H9 (cell line): ENCODE data around the gene FAM53B. TPM values are rescaled to one million over a fixed set of nuclear protein-coding genes. Genes with fewer than 3 reads are reported as not detected.

Experiments
- DNase-seq: peaks from one replicate; pipeline ENCODE4 v3.0.0-alpha.2; 2017
- H2AFZ ChIP-seq: one replicate; pipeline ENCODE4 v1.6.1; 2013; ENCODE audit warnings: mild to moderate bottlenecking, low read length, control low read depth, moderate library complexity
- H2AK5ac ChIP-seq: 2 replicates; pipeline ENCODE4 v1.6.1; 2013; ENCODE audit warnings: low read length, control low read depth, mixed read lengths; ENCODE audit not compliant: insufficient read length
- H2BK120ac ChIP-seq: one replicate; pipeline ENCODE4 v1.6.1; 2013; ENCODE audit warnings: low read depth, mild to moderate bottlenecking, low read length, control low read depth, inconsistent platforms; ENCODE audit not compliant: poor library complexity, severe bottlenecking
- H2BK12ac ChIP-seq: 2 replicates; pipeline ENCODE4 v1.6.1; 2013; ENCODE audit warnings: low read length, control low read depth, mixed read lengths, low read depth; ENCODE audit not compliant: insufficient read length
- H2BK15ac ChIP-seq: 2 replicates; pipeline ENCODE4 v1.6.1; 2013; ENCODE audit warnings: low read depth, low read length, control low read depth
- H2BK20ac ChIP-seq: one replicate; pipeline ENCODE4 v1.6.1; 2013; ENCODE audit warnings: low read depth, mild to moderate bottlenecking, low read length, control low read depth, inconsistent platforms; ENCODE audit not compliant: poor library complexity, severe bottlenecking
- H2BK5ac ChIP-seq: 2 replicates; pipeline ENCODE4 v1.6.1; 2013; ENCODE audit warnings: low read length, control low read depth, mixed read lengths; ENCODE audit not compliant: insufficient read length
- H3K14ac ChIP-seq: 2 replicates; pipeline ENCODE4 v1.6.1; 2013; ENCODE audit warnings: low read length, control low read depth; ENCODE audit not compliant: insufficient read depth
- H3K18ac ChIP-seq: 2 replicates; pipeline ENCODE4 v1.6.1; 2013; ENCODE audit warnings: low read depth, mild to moderate bottlenecking, mixed read lengths, low read length, control low read depth; ENCODE audit not compliant: insufficient read length
- H3K23ac ChIP-seq: 2 replicates; pipeline ENCODE4 v1.6.1; 2013; ENCODE audit warnings: low read length, control low read depth, mixed read lengths, low read depth; ENCODE audit not compliant: insufficient read length
- H3K23me2 ChIP-seq: 2 replicates; pipeline ENCODE4 v1.6.1; 2013; ENCODE audit warnings: low read depth, mild to moderate bottlenecking, mixed read lengths, low read length, control low read depth; ENCODE audit not compliant: insufficient read length, poor library complexity, severe bottlenecking
- H3K27ac ChIP-seq: 2 replicates; pipeline ENCODE4 v1.5.1; 2013; ENCODE audit warnings: low read length, control low read depth, mixed read lengths, low read depth; ENCODE audit not compliant: insufficient read length
- H3K27me3 ChIP-seq: 2 replicates; pipeline ENCODE4 v1.6.1; 2013; ENCODE audit warnings: low read length, control low read depth, inconsistent platforms; ENCODE audit not compliant: insufficient read depth
- H3K4ac ChIP-seq: 2 replicates; pipeline ENCODE4 v1.6.1; 2013; ENCODE audit warnings: low read depth, mild to moderate bottlenecking, control low read depth, inconsistent platforms, low read length, moderate library complexity
- H3K4me1 ChIP-seq: 2 replicates; pipeline ENCODE4 v1.6.1; 2013; ENCODE audit warnings: low read length, control low read depth, inconsistent platforms; ENCODE audit not compliant: insufficient read depth
- H3K4me2 ChIP-seq: 2 replicates; pipeline ENCODE4 v1.6.1; 2013; ENCODE audit warnings: low read length, control low read depth, mixed read lengths; ENCODE audit not compliant: insufficient read length, insufficient read depth
- H3K56ac ChIP-seq: 2 replicates; pipeline ENCODE4 v1.6.1; 2013; ENCODE audit warnings: low read depth, mild to moderate bottlenecking, mixed read lengths, low read length, control low read depth; ENCODE audit not compliant: insufficient read length
- H3K79me1 ChIP-seq: 2 replicates; pipeline ENCODE4 v1.6.1; 2013; ENCODE audit warnings: low read depth, mild to moderate bottlenecking, moderate library complexity, low read length, control low read depth, inconsistent platforms; ENCODE audit not compliant: insufficient read depth, poor library complexity, severe bottlenecking
- H3K79me2 ChIP-seq: 2 replicates; pipeline ENCODE4 v1.6.1; 2013; ENCODE audit warnings: low read length, control low read depth, inconsistent platforms; ENCODE audit not compliant: insufficient read depth
- H3K9ac ChIP-seq: 2 replicates; pipeline ENCODE4 v1.6.1; 2013; ENCODE audit warnings: low read length, control low read depth, mixed read lengths; ENCODE audit not compliant: insufficient read length; ENCODE audit errors: extremely low read depth
- H3K9me3 ChIP-seq: one replicate; pipeline ENCODE4 v1.6.1; 2013; ENCODE audit warnings: low read depth, low read length, inconsistent platforms; ENCODE audit not compliant: control insufficient read depth
- H3T11ph ChIP-seq: one replicate; pipeline ENCODE4 v1.6.1; 2013; ENCODE audit warnings: mild to moderate bottlenecking, low read length, control low read depth, inconsistent platforms
- H4K20me1 ChIP-seq: one replicate; pipeline ENCODE4 v1.6.1; 2013; ENCODE audit not compliant: control insufficient read depth, insufficient read length, insufficient read depth
- H4K5ac ChIP-seq: 2 replicates; pipeline ENCODE4 v1.6.1; 2013; ENCODE audit warnings: low read depth, mild to moderate bottlenecking, mixed read lengths, low read length, control low read depth; ENCODE audit not compliant: insufficient read length
- H4K8ac ChIP-seq: replicated peaks from 2 replicates; pipeline ENCODE4 v1.6.1; 2013; ENCODE audit warnings: low read length, control low read depth, mixed read lengths, low read depth; ENCODE audit not compliant: insufficient read length
- H4K91ac ChIP-seq: 2 replicates; pipeline ENCODE4 v1.6.1; 2013; ENCODE audit warnings: low read depth, mild to moderate bottlenecking, moderate library complexity, mixed read lengths, low read length, control low read depth; ENCODE audit not compliant: insufficient read length
- H3K27ac Mint-ChIP-seq, 3 experiments: 2 replicates in 2 of 3; 3 replicates in 1 of 3; pipeline ENCODE4 v1.8.0; 2020 to 2021; ENCODE audit warnings: mixed read lengths in 3 of 3, mild to moderate bottlenecking in 1 of 3, moderate library complexity in 1 of 3
- H3K27me3 Mint-ChIP-seq: 2 replicates; pipeline ENCODE4 v1.8.0; 2021; ENCODE audit warnings: low read depth, mild to moderate bottlenecking, moderate library complexity, mixed read lengths
- H3K36me3 Mint-ChIP-seq, 3 experiments: 2 replicates in 2 of 3; 3 replicates in 1 of 3; pipeline ENCODE4 v1.8.0; 2020 to 2021; ENCODE audit warnings: low read depth in 3 of 3, mixed read lengths in 3 of 3; ENCODE audit not compliant: insufficient read depth in 1 of 3
- H3K4me1 Mint-ChIP-seq, 2 experiments: 2 replicates each; pipeline ENCODE4 v1.8.0; 2020; ENCODE audit warnings: mixed read lengths in 2 of 2
- H3K4me3 Mint-ChIP-seq, 2 experiments: 2 replicates in 1 of 2; 3 replicates in 1 of 2; pipeline ENCODE4 v1.8.0; 2020 to 2021; ENCODE audit warnings: mild to moderate bottlenecking in 2 of 2, mixed read lengths in 2 of 2, moderate library complexity in 1 of 2
- H3K9me3 Mint-ChIP-seq, 2 experiments: 2 replicates in 1 of 2; 3 replicates in 1 of 2; pipeline ENCODE4 v1.8.0; 2020; ENCODE audit warnings: mild to moderate bottlenecking in 2 of 2, mixed read lengths in 2 of 2, moderate library complexity in 1 of 2
- CTCF ChIP-seq: fragments of 200-600 bp; sonication (generic); conservative IDR thresholded peaks from 3 replicates; pipeline ENCODE4 v1.8.0; 2021; ENCODE audit warnings: antibody characterized with exemption, mild to moderate bottlenecking
- WGBS: extraction: QIAGEN DNeasy Blood & Tissue Kit; methylation state at CpG from one replicate; pipeline ENCODE4 v1.1.7; 2013; ENCODE audit warnings: missing lambda C conversion rate, low lambda C conversion rate, mixed read lengths; ENCODE audit not compliant: insufficient read length; ENCODE audit errors: extremely low coverage; 5-methylcytosine and 5-hydroxymethylcytosine counted together
- total RNA-seq: library from RNA; stranded (reverse); gene quantifications from 2 replicates; pipeline ENCODE4 v1.2.1, GENCODE V29; 2021

FAM53B gene
- total RNA-seq, 1 experiment from 2014 or later, result 11.5 TPM

GRCh38 chr10:124716369-124716768 is 27.8 kb downstream of the FAM53B start:
- Histone ChIP-seq H2BK15ac (no peak overlapping the region), H3K23me2 (no peaks in the 10 kb centered on the region), H3K9me3 (no peaks in the 10 kb centered on the region), H3K27me3 (no peaks in the 10 kb centered on the region), H3K9ac (no peak overlapping the region), H3K56ac (no peak overlapping the region), H2AFZ (no peak overlapping the region), H3K79me2 (no peaks in the 10 kb centered on the region), H3K23ac (no peak overlapping the region), H3K18ac (no peak overlapping the region), H2BK12ac (no peak overlapping the region), H4K5ac (no peak overlapping the region), H4K91ac (no peak overlapping the region), H3K27ac (no peak overlapping the region), H3K14ac (no peak overlapping the region), H2AK5ac (no peak overlapping the region), H3K4me1 (0 out of 2 replicates have a peak, but pooled peaks cover 3% of the 10 kb centered on the region), H3K4ac (no peak overlapping the region), H4K8ac (no peak overlapping the region), H3T11ph (no peak overlapping the region), H2BK5ac (no peak overlapping the region), H3K4me2 (no peak overlapping the region), H2BK120ac (no peak overlapping the region), H3K79me1 (peaks cover 5% of the 10 kb centered on the region), H4K20me1 (no peaks in the 10 kb centered on the region), H2BK20ac (no peak overlapping the region)
- Mint-ChIP-seq H3K4me3 (no peak overlapping the region), H3K36me3 (no peaks in the 10 kb centered on the region), H3K27me3 (no peaks in the 10 kb centered on the region; the same call in 1 of the 2 replicates), H3K27ac (peak overlapping the region in 2 of 3 experiments; percentile 8 to 25; a peak in 1 of 7 replicates), H3K9me3 (no peaks in the 10 kb centered on the region), H3K4me1 (peaks cover 17 to 18% of the 10 kb centered on the region in 2 experiments)
- no peak for DNase-seq
- no peak for TF ChIP-seq CTCF
- no CpG with 5 or more reads among the region's 4 CpGs for WGBS
